Ovary (tissue), 9 donors: ENCODE measurements around the gene CAVIN1. TPM values are rescaled to one million over a fixed set of nuclear protein-coding genes. Genes with fewer than 3 reads are reported as not detected.
"Not testable (repeated sequence)": the region's sequence is repeated elsewhere in the genome, so short reads cannot be mapped to it uniquely, and the experiment has no call there.

Source experiments
- DNase-seq, 5 donors: peaks; one replicate each; pipeline ENCODE4 v3.0.0-alpha.2; 2019 to 2020
- H3K27ac ChIP-seq, 2 donors: fragments of 200-600 bp; one replicate each; pipeline versions ENCODE4 v1.5.1 to v1.8.0; 2019 to 2022
- H3K27me3 ChIP-seq: fragments of 200-600 bp; one replicate; pipeline ENCODE4 v1.8.0; 2022
- H3K36me3 ChIP-seq: fragments of 200-600 bp; sonication (generic); one replicate; pipeline ENCODE4 v1.5.1; 2019
- H3K4me1 ChIP-seq: one replicate; pipeline ENCODE4 v1.8.1; 2013; ENCODE audit warnings: mild to moderate bottlenecking, moderate library complexity; ENCODE audit not compliant: insufficient read depth
- H3K4me3 ChIP-seq: fragments of 200-600 bp; sonication (generic); one replicate; pipeline ENCODE4 v1.5.1; 2017
- H3K9me3 ChIP-seq, 2 donors: fragments of 200-600 bp in 1 of 2; sonication (generic) in 1 of 2; one replicate each; pipeline versions ENCODE4 v1.5.1 to v1.8.1; 2013 to 2019; ENCODE audit warnings: mild to moderate bottlenecking in 1 of 2, moderate library complexity in 1 of 2
- CTCF ChIP-seq, 3 donors: fragments of 450-650 bp in 2 of 3; fragments of 200-600 bp in 1 of 3; IDR thresholded peaks; one replicate each; pipeline versions ENCODE4 v1.5.1 to v1.8.0; 2016 to 2022; ENCODE audit warnings: antibody characterized with exemption in 3 of 3, mild to moderate bottlenecking in 1 of 3
- EP300 ChIP-seq: sonication (generic); formaldehyde crosslinking; IDR thresholded peaks from one replicate; pipeline ENCODE4 v1.6.1; 2017; ENCODE audit warnings: antibody characterized with exemption
- POLR2A ChIP-seq: fragments of 450-650 bp; IDR thresholded peaks from one replicate; pipeline ENCODE4 v1.6.1; 2017; ENCODE audit warnings: antibody characterized with exemption, mild to moderate bottlenecking, moderate library complexity
- WGBS, 3 donors: extraction: QIAGEN DNeasy Blood & Tissue Kit in 1 of 3; methylation state at CpG; one replicate each; pipeline versions ENCODE4 v1.1.5 to v1.1.7; 2013 to 2017; 5-methylcytosine and 5-hydroxymethylcytosine counted together
- intact Hi-C, 4 donors: fragments of 100-400 bp; cut with DNase I; formaldehyde crosslinking; loops; one replicate each; pipeline versions ENCODE4 v1.11.0 to v1.15.1; 2022 to 2023
- polyA plus RNA-seq, 2 donors: library from polyadenylated mRNA; stranded (reverse); fragments of 200-250 nt in 1 of 2; fragments of 350-450 nt in 1 of 2; fragmentation: Illumina TruSeq in 1 of 2; extraction: RNeasy Lipid Tissue Mini Kit (QIAGEN cat#74804) in 1 of 2; gene quantifications; one replicate each; pipeline ENCODE4 v1.2.3, GENCODE V29; 2013 to 2014
- total RNA-seq, 7 donors: library from RNA; depleted of rRNA in 2 of 7; stranded (reverse); fragments of >200 nt in 2 of 7; fragmentation: NEBNext Ultra II Directional in 3 of 7; extraction: Animal tissue kit (Norgen Biotek cat#: 25700) in 3 of 7; gene quantifications; one replicate each; pipeline versions ENCODE4 v1.1.0 to v1.2.4, GENCODE V29; 2016 to 2023
- donor health status: DM: no; HTN: no; CAD: no; lungs with moderate emphysema.
- donor health status: DM: no; HTN: no; CAD: no.
- donor health status: Bipolar disorder and iron deficiency.
- donor health status: DM: yes; HTN: yes; CAD: no.
- donor health status: DM: no; HTN: no; CAD: no.
- donor health status: DM: yes; HTN: yes; CAD: no.

Gene CAVIN1
- total and polyA plus RNA-seq, 9 donors = 122 to 407 (median 254) TPM

GRCh38 chr17:42372142-42372541 is 50.9 kb downstream of the CAVIN1 start:
- no peak overlapping the region for H3K27ac ChIP-seq
- peaks cover 5% of the 10 kb centered on the region for H3K4me1 ChIP-seq
- no peaks in the 10 kb centered on the region for H3K36me3 ChIP-seq
- no peak for TF ChIP-seq CTCF (IDR thresholded peaks at IDR 0.05)
- TF ChIP-seq EP300 = no peak
- no peak for TF ChIP-seq POLR2A
- intact Hi-C loops = no loop called here
- H3K4me3 ChIP-seq = no peak overlapping the region
- DNase-seq = no peak
- no peaks in the 10 kb centered on the region for H3K27me3 ChIP-seq
- no peaks in the 10 kb centered on the region for H3K9me3 ChIP-seq

- 44 to 51% (median 47%) methylated on average over 12 of the region's 12 CpGs for WGBS, 3 donors
- H3K4me1 ChIP-seq = peaks cover 11% of the 10 kb centered on the region
Observed at GRCh38 chr17:42368797-42369561, 54.1 kb downstream of the CAVIN1 start.

GRCh38 chr17:42368310-42368709 is 54.7 kb downstream of the CAVIN1 start:
- intact Hi-C loops, H3K27ac ChIP-seq, H3K4me3 ChIP-seq, H3K9me3 ChIP-seq, H3K27me3 ChIP-seq, H3K36me3 ChIP-seq, DNase-seq: not testable (repeated sequence)
- 69 to 82% (median 73%) methylated on average over 5 of the region's 5 CpGs for WGBS, 3 donors
- peaks cover 11% of the 10 kb centered on the region for H3K4me1 ChIP-seq

More at GRCh38 chr17:42368797-42369561, 54.1 kb downstream of the CAVIN1 start:
- H3K4me3 ChIP-seq, H3K9me3 ChIP-seq, H3K27ac ChIP-seq, H3K27me3 ChIP-seq, DNase-seq, H3K36me3 ChIP-seq, intact Hi-C loops: not testable (repeated sequence)

- H3K36me3 ChIP-seq, DNase-seq, intact Hi-C loops, H3K27me3 ChIP-seq, H3K9me3 ChIP-seq, H3K4me3 ChIP-seq, H3K27ac ChIP-seq: not testable (repeated sequence)
- peaks cover 17% of the 10 kb centered on the region for H3K4me1 ChIP-seq
- 83 to 86% (median 84%) methylated on average over 13 of the region's 13 CpGs for WGBS, 3 donors
Observed at GRCh38 chr17:42366176-42367023, 56.7 kb downstream of the CAVIN1 start.

- no peak for TF ChIP-seq CTCF (IDR thresholded peaks at IDR 0.05)
- TF ChIP-seq EP300 = no peak
- no peak for TF ChIP-seq POLR2A
- no peak for DNase-seq
- H3K27me3 ChIP-seq = no peaks in the 10 kb centered on the region
- no peak overlapping the region for H3K4me3 ChIP-seq
- H3K36me3 ChIP-seq = no peaks in the 10 kb centered on the region
- no peak overlapping the region for H3K27ac ChIP-seq
- WGBS, 3 donors = 61 to 68% (median 67%) methylated on average over 9 of the region's 9 CpGs
- no peaks in the 10 kb centered on the region for H3K9me3 ChIP-seq
- intact Hi-C loops = no loop called here
- H3K4me1 ChIP-seq = peaks cover 17% of the 10 kb centered on the region
Observed at GRCh38 chr17:42365136-42365535, 57.9 kb downstream of the CAVIN1 start.
